Endothelial cell of umbilical vein (primary cell): ENCODE data around the gene GALNT17.

Experiments used
- CTCF ChIP-seq, 2 donors: IDR thresholded peaks; 1 replicate in 1 of 2; 2 replicates in 1 of 2; pipeline ENCODE4 v1.5.1; 2011; ENCODE audit warnings: low read length in 2 of 2, mild to moderate bottlenecking in 2 of 2, moderate library complexity in 2 of 2, control low read depth in 1 of 2, inconsistent platforms in 1 of 2, low read depth in 1 of 2; ENCODE audit not compliant: insufficient read depth in 1 of 2; ENCODE audit errors: extremely low read depth in 1 of 2
- MAX ChIP-seq: IDR thresholded peaks from 2 replicates; pipeline ENCODE4 v1.6.1; 2011; ENCODE audit not compliant: insufficient read depth, insufficient read length
- POLR2A ChIP-seq: IDR thresholded peaks from 2 replicates; pipeline ENCODE4 v1.6.1; 2012; ENCODE audit warnings: low read depth, mild to moderate bottlenecking, control low read depth, low read length
- POLR2AphosphoS5 ChIP-seq: IDR thresholded peaks from 2 replicates; pipeline ENCODE4 v1.6.1; 2012; ENCODE audit warnings: low read depth, mild to moderate bottlenecking, control low read depth, low read length, moderate library complexity; ENCODE audit not compliant: insufficient read depth

- TF ChIP-seq CTCF (IDR thresholded peaks at IDR 0.05; ENCODE audit: extremely low read depth in 1 of 2, insufficient read depth in 1 of 2, low read depth in 1 of 2, low read length in 2 of 2) (no peak), POLR2A (no peak), POLR2AphosphoS5 (no peak), MAX (no peak)
Measured at GRCh38 chr7:71613313-71613712, 481.4 kb downstream of the GALNT17 start.
